Stimulated activated CD4-positive, alpha-beta T cell treated with anti-CD3 and anti-CD28 coated beads, TNF-alpha, amount 100 ng/mL, for 1 hour (primary cell): ENCODE results near the gene EGFR.

Source experiments
- DNase-seq, 3 donors: peaks; one replicate each; pipeline ENCODE4 v3.0.0-alpha.2; 2020; ENCODE audit warnings: low read depth in 3 of 3, low spot score in 1 of 3

EGFR gene

DNA sequence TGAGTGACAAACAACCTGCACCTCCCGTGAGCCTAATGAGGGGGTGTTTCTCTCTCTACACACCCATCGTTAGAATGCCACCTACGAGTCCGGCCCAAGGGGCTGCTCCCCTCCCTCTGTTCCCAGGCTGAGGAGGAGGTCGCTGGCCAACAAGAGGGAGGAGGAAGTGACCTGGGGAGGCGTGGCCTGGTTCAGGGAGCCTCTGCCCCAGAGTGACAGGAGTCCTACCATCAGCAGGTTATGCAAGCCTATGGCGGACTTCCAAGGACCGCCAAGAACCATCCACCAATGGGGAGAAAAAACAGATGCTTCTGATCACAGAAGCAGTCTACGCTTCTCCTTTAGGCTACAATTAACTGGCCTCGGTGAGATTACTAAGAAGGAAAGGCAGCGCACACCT is 12.3 kb upstream of the EGFR start:
- DNase-seq, result no peak

DNA sequence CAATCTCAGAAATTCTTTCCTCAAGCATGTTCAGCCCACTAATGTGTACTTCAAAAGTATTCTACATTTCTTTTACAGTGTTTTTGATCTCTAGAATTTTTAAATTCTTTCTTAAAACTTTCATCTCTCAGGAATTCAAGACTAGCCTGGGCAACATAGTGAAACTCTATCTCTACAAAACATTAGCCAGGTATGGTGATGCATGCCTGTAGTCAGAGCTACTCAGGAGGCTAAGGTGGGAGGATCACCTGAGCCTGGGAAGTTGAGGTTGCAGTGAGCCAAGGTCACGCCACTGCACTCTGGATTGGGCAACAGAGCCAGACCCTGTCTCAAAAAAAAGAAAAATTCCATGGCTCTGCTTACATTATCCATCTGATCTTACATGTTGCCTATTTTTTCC is 5.0 kb upstream of the EGFR start:
- DNase-seq, result no peak

DNA sequence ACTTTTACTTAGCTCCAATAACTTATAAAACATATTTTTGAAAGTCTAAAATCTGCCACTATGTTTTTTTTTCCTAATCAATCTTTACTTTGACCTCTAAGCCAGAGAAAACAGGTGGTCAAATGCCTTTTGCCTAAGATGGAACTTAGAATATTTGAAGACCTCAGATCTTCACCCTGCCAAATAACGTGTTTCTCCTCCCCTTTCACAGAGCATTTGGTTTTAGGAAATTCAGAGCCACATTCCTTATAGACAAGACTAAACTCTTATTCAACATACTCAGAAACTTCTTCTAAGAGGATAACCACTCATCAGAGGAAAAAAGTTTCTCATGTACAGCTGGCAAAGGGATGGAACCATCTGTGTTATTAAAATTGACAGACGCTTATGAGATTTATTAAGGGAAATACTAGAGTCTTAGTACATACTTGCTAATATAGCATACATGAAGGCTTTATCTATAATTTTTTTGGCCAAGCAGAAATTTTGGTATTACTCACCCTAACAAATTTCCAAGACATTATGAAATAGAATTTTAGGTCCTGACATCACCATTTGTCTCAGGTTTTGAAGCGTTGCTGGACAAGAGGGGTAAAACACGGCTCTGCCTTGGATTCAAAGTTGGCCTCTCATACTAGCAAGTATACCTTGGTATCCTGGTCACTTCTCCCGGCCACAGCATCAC is 2.6 kb upstream of the EGFR start:
- DNase-seq, result no peak

DNA sequence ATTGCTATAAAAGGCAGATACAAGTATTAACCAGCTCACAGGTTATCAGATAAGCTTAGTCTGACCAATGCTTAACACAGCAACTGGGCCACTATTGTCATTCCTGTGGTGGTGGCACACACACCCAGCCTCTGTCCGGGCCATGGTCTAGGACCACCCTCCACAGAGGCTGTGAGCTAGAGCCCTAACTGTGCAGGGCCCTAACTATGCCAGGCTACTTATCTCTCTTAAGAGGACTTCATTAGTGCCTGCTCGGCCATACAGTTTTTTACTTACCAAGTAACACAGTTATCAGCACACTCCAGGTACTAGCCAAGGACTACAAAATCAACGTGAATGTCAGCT is 2.1 kb upstream of the EGFR start:
- DNase-seq, result no peak

DNA sequence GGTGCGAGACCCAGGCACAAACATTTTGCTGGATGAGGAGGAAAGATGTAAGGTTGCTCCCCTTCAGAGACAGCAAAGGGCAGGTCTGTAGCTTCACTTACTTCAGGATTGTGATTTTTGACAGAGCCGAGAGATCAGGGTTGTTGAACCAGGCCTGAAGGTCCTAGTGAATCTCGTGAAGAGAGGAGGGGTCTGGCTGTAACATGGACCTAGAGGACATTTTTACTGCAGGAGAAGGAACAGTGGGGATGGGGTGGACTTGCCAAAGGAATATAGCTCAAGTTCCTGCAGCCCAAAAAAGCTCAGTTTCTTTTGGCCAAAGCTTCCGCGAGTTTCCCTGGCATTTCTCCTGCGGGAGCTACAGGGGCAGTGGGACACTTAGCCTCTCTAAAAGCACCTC is 976 bp upstream of the EGFR start:
- no peak for DNase-seq

DNA sequence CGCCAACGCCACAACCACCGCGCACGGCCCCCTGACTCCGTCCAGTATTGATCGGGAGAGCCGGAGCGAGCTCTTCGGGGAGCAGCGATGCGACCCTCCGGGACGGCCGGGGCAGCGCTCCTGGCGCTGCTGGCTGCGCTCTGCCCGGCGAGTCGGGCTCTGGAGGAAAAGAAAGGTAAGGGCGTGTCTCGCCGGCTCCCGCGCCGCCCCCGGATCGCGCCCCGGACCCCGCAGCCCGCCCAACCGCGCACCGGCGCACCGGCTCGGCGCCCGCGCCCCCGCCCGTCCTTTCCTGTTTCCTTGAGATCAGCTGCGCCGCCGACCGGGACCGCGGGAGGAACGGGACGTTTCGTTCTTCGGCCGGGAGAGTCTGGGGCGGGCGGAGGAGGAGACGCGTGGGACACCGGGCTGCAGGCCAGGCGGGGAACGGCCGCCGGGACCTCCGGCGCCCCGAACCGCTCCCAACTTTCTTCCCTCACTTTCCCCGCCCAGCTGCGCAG is 424 bp downstream of the EGFR start:
- no peak for DNase-seq

DNA sequence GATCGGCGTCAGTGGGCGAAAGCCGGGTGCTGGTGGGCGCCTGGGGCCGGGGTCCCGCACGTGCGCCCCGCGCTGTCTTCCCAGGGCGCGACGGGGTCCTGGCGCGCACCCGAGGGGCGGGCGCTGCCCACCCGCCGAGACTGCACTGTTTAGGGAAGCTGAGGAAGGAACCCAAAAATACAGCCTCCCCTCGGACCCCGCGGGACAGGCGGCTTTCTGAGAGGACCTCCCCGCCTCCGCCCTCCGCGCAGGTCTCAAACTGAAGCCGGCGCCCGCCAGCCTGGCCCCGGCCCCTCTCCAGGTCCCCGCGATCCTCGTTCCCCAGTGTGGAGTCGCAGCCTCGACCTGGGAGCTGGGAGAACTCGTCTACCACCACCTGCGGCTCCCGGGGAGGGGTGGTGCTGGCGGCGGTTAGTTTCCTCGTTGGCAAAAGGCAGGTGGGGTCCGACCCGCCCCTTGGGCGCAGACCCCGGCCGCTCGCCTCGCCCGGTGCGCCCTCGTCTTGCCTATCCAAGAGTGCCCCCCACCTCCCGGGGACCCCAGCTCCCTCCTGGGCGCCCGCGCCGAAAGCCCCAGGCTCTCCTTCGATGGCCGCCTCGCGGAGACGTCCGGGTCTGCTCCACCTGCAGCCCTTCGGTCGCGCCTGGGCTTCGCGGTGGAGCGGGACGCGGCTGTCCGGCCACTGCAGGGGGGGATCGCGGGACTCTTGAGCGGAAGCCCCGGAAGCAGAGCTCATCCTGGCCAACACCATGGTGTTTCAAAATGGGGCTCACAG is 1.1 kb downstream of the EGFR start:
- DNase-seq, result no peak

DNA sequence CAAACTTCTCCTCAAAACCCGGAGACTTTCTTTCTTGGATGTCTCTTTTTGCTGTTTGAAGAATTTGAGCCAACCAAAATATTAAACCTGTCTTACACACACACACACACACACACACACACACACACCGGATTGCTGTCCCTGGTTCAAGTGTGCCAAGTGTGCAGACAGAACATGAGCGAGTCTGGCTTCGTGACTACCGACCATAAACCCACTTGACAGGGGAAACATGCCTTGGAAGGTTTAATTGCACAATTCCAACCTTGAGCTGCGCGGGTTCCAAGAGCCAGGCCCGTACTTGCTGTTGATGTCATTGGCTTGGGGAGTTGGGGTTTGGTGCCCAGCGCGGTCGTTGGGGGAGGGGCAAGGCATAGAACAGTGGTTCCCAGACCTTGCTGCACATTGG is 1.7 kb downstream of the EGFR start:
- no peak for DNase-seq

DNA sequence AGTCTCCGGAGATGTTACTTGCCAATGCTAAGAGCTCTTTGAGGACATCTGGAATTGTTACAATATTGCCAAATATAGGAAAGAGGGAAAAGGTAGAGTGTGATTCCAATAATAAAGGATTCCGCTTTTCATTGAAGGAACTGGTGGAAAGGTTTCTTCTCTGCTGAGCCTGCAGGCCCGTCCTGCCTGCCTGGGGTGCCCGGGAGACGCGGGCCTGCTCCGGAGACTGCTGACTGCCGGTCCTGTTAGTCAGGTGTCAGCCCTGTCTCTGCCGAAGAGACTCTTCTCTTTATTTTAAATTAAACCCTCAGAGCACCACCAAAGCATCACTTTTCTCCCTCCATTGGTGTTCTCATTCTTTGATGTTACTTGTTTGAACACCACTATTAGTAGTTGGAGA is 2.2 kb downstream of the EGFR start:
- no peak for DNase-seq

DNA sequence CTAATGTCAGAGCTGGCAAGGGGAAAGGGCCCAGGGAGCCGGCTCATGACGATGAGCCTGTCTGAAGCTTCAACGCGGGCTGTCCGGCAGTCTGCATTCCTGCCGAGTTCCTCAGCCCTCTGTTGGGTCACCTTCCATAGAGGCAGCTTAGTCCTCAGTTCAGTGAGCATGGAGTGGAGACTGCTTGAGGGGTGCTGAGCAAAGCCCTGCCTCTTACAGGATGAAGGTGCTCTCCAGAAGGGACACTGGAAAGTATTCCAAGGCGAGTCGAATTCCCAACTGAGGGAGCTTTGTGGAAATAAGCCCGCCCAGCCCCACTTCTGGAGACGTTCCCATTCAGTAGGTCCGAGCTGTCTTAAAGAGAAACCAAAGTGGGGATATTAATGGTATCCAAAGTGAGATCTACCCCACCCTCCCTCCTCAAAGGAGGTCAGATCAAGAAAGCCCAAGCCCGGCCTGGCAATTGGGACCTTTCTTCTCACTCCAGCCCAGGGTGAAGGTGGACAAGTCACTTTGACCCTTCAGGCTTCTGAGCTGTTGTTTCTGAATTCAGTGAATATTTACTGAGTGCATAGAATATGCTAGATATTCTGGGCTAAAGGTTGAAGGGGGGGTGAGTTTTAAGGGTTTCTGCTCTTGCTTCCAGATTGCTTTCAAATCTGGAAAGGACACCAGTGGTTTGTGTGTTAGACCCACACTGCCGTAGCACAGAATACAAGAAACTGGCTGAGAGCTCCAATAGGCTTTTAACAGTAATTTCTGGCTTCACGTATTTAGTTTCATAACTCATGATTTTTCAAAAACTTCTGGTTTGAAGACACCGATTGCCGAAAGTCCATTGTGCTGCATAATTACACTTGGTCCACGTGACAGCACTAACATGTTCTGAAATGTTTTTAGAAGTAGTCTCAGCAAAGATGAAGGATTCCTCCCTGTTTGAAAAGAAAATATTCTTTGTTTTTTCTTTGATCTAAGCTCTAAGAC is 3.5 kb downstream of the EGFR start:
- no peak for DNase-seq

DNA sequence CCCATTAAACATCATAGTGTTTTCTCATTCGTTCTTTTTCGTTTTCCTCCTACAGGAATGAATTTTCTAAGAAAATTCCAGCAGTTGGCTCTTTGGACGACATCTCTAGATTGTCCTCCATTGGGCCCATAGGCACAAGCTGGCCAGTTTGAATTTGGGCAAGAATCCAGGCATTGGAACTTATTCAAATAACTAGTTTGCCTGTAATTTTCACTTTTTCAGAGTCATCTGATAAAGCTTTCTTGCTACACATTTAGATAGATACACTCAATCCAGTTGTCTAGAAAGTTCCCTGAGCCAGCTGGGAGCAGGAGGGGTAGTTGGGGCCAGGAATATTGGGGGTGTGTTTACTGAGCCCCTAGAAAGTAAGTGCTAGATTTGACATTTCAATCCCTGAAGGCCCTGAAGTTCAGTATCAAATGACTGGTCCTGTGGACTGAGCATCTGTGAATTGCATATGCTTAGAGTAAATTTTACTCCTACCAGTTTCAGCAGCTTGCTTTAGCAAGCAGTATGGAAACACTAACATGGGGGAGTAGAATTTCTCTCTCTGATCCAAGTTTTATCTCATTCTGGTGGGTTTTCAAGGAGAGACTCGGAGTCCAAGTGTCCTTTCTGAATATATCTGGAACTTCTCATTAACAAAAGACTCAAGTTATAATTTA is 5.2 kb downstream of the EGFR start:
- no peak for DNase-seq

DNA sequence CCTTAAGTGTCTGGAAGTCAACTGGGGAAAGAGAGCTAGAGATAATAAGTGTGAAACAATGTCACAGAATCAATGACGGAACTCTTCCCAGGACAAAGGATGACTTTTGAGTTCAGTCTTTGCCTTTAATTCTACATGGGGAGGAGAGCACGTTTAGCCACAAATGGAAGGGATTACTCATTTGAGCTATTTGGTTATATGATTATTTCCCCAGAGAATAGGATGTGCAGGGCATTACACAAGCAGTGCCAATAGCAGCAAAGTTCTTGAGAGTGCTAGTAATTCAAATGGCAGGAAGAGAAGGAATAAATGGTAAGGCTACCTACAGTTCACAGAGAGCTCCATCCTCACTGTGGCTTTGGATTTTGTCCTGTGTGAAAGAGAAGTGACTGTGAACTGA is 6.0 kb downstream of the EGFR start:
- DNase-seq, result no peak

DNA sequence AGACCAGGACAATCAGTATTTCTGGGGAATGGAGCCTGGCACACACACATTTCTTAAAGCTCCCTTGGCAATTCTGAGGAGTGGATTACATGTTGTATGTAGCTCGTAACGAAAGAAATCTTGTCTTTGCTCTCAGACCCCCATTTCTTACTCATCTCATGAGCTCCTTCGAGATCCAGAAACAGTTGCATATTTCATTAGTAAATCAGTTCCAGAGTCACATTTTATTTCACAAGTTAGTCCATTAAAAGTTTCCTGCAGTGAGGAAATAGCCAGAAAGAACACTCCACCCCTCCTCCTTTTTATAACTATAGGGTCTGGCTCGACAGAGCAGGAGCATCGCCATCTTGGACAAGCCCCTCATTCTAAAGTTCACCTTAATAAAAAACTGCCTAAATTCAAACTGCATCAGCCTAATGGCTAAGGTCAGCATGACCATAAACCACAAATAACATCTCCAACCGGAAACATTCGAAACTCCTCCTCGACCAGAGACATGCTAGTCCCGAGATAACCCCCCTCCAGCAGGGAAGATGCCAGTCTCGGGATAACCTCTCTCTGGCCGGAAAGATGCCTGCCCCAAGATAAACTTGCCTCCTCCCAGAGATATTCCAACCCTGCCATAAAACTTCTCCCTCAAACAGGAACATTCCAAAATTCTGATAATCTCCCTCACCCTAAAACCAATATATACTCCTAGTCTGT is 7.4 kb downstream of the EGFR start:
- DNase-seq, result no peak

DNA sequence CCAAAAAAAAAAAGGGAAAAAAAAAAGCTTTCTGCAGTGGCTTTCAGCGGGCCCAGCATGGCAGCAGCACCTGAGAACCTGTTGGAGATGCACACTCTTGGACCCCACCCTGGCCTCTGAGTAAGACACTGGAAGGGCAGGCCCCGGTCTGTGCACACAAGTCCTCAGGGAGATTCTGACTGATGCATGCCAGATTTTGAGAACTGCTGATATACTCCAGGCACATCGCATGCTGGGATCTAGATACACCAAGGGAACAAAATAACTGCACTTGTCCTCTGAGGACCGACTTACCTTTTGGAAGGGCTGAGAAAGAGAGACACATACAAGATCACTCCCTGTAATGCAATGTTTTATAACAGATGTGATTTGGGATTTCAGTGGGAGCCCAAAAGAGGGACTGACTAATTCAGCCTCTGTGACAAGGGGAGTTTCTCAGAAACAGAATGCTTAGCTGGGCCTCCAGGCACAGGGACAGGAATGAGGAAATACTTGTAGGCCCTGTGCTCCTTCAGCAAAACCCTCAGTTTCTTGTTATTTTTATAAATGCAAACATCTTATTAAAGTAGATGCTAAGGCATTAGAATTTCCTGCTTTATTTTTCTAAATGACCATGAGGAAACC is 8.2 kb downstream of the EGFR start:
- no peak for DNase-seq

DNA sequence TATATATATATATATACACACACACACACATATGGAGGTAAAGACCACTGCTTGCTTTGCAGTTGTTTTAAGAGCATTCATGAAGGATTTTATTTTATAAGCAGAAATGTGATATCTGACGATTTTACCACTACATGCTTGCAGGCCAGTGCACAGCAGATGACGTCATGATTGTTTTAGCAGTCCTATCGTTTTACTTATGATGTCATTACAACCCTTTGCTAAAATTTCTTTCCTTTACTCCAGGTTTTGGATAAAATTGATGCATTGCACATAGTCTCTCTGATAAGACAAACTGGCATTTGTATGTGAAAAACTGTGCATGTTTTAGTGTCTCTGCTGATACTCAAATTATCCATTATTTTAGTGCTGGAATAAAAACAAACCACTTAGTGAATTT is 9.2 kb downstream of the EGFR start:
- no peak for DNase-seq

DNA sequence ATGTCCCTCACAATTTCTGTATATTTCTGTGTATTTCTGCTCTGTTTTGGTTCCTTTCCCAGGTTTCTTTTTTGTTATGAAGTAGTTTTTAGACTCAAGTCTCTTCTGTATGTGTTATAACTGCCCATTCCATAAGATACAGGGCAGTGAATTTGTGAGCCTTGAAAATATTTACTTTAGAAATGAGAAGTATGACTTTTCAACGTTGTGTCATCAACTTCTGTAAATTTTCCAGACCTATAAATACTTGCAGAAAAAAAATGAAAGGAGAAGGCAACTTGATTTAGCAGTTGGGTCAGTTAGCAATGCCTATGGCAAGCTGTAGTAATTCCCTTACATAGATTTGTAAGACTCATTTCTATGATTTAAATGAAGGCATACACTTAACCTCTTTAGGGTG is 11.5 kb downstream of the EGFR start:
- DNase-seq, result no peak

DNA sequence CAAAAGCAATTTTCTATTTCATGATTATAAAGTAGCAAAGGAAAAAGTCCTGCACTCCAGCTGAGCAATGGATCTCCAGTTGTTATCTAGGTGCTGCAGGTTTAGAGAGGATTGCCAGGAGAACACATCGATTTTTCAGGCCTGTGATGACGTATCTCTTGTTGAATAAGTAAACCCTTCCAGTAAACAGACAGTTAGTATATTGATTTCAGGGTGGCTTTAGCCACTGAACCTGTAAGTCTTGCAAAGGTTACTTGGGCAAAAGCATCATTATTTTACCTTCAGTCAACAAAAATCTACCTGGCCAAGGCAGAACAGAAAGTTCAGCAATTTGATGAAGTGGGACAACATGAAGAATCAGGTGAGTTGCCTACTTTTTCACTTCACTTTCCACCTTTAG is 12.3 kb downstream of the EGFR start:
- no peak for DNase-seq

DNA sequence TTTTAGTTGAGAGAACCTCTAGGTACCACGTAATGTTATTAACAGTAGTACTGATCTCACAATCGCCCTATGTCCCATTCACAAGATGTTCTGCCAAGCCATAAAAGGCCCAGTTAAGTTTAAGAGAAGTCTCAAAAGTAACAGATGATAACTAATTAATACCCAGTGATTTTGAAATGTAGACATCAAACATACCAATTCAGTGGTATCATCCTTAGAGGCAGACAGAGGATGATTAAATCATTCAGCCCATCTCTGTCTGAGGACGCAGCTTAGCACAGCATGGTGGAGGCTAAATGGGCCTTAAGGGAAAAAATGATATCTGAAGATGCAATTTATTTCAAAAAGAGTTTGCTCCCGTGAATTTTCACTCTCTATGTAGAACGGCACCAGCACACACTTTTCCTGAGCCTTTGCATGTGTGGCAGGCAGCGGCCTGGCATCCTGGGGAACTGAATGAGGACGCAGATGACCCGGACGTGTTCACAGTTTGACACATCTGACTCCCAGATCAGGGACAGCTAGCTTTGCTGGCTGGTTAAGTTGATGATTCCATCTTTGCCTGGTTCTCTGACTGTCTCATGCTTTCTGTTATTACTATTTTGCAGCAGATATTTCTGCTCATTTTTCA is 13.4 kb downstream of the EGFR start:
- no peak for DNase-seq

DNA sequence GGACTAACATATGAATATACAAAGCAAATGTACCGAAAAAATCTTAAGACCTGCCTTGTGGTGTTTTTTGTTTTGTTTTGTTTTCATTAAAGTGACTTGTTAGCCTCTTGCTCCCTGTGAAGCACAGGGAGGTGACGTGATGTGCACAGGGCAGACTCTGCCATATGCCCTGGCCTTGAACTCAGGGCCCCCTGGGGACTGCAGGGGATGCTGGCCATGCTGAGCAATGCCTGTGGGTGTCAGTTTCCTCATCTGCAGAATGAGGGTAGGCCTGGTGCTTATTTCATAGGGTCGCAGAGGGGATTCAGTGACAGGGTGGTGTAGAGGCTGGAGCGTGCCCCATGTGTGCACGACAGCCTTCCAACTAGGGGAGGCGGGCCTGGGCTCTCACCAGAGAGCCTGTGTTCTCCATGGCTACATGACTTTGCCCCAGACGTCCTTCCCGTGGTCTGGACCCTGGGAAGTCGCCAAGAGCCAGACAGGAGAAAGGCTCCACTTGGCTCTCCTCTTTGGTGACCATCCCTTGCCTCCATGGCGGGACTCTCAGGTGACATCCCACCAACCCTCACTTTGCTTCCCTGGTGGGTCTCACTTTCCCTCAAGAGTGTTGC is 14.5 kb downstream of the EGFR start:
- no peak for DNase-seq
